HT-29 (cell line): ENCODE results near the gene CPNE2. TPM values are rescaled to one million over a fixed set of nuclear protein-coding genes. Genes with fewer than 3 reads are reported as not detected.
"Not testable (repeated sequence)": the region's sequence is repeated elsewhere in the genome, so short reads cannot be mapped to it uniquely, and the experiment has no call there.

Source experiments
- DNase-seq: peaks from one replicate; pipeline ENCODE4 v3.0.0-alpha.2; 2015; ENCODE audit warnings: low spot score
- total RNA-seq: library from RNA; depleted of rRNA; stranded (reverse); fragments of >200 nt; shearing (Covaris generic); gene quantifications from 2 replicates; pipeline ENCODE4 v1.2.3, GENCODE V29; 2014; rRNA removed

The CPNE2 gene
- 40.5 and 44.2 TPM in 2 replicates for total RNA-seq

GRCh38 chr16:57091975-57092785 lies at the start of gene CPNE2:
Gene CPNE2, plus strand, starts transcription at chr16:57092583. Its CDS starts 18,160 bp downstream, at chr16:57110743.
- DNase-seq = peak; percentile 36

- no peak for DNase-seq
These were observed 49.1 kb upstream of the CPNE2 start for GRCh38 chr16:57043248-57043647.

- DNase-seq = no peak
These were observed 47.3 kb upstream of the CPNE2 start for GRCh38 chr16:57044931-57045693.

- DNase-seq = peak; percentile 59
These were observed 46.5 kb upstream of the CPNE2 start for GRCh38 chr16:57045694-57046381.

DNA sequence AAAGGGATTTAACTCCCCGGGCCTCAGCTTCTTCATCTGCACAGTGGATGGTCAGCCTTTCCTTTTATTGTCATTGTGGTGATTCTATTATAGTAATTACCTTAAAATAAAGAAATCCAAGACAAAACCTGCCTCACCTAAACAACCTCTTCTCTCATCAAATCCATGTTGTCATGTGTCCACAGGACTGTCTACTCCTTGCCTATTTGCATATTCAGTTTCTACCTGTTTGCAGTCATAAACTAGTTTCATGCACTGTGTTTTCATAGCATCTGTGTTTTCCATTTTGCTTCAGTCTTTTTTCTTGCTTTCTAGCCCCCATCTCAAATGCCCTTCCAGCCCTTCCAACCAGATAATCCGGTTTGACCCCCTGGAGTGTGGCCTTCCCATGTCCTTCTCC lies 44.3 kb upstream of the CPNE2 start:
- DNase-seq = no peak

DNA sequence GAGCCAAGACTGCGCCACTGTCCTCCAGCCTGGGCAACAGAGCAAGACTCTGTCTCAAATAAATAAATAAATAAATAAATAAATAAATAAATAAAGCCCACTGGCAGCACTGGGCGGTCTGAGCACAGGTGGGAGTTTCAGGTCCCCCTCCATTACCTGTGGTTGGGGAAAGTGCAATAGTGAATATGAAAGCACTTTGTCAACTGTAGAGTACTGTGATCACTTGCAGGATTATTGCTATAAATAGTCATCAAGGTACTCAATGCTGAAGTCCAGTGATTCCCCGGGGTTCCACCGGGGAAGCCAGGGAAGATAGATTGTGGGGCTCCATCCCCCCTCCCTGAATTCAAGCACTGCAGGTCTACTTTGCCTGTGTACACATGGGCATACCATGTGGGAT lies 42.7 kb upstream of the CPNE2 start:
- DNase-seq = no peak

DNA sequence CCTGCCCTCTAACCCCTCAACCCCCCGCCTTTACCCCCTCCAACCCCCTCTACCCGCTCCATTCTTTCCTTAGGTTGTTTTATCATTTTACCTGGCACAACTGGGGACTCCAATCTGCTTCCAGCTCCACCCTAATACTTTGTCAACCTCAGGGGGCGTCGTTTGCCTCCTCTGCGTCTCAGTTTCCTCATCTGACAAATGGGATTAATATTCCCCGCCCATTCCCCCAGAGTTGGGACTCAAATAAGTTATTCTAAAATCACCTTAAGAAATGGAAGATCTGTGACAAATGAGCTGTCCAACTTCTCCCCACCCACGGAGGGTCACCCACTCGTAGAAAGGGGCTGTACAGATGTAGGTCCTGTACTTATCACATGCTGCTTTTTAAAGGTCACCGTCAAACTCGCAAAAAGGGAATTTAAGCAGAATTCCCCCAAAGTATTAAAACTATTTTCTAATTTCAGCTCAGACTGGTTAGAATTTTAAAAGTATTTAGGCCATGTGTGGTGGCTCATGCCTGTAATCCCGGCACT lies 40.6 kb upstream of the CPNE2 start:
- no peak for DNase-seq

GRCh38 chr16:57053206-57053605 lies 39.2 kb upstream of the CPNE2 start:
- DNase-seq = no peak

DNA sequence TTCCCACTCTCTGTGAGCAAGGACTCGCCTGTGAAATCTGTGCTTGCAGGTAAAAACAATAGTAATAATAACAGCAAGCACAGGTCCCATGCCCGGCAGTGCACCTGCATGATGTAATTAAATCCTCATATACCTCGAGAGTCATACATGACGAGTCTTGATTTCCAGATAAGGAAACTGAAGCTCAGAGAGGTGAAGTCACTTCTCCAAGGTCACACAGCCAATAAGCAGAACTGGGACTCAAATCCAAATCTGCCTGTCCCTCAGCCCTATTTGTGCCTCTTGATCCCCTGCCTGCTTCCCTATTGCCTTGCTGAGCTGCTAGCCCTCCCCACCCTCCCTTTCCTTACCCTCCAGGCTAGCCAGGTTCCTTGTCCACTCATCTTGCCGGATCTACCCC lies 38.0 kb upstream of the CPNE2 start:
- DNase-seq = no peak

GRCh38 chr16:57054771-57055170 lies 37.6 kb upstream of the CPNE2 start:
- no peak for DNase-seq

- DNase-seq = no peak
These were observed 36.7 kb upstream of the CPNE2 start for GRCh38 chr16:57055671-57056070.

- no peak for DNase-seq
These were observed 34.0 kb upstream of the CPNE2 start for GRCh38 chr16:57058291-57058861.

- no peak for DNase-seq
These were observed 31.9 kb upstream of the CPNE2 start for GRCh38 chr16:57060323-57061083.

GRCh38 chr16:57061084-57061905 lies 31.1 kb upstream of the CPNE2 start:
- peak; percentile 40 for DNase-seq

- DNase-seq = no peak
These were observed 30.1 kb upstream of the CPNE2 start for GRCh38 chr16:57062329-57062728.

GRCh38 chr16:57063189-57063588 lies 29.2 kb upstream of the CPNE2 start:
- not testable (repeated sequence) for DNase-seq

- no peak for DNase-seq
These were observed 27.4 kb upstream of the CPNE2 start for GRCh38 chr16:57064995-57065394.

- DNase-seq = no peak
These were observed 25.8 kb upstream of the CPNE2 start for GRCh38 chr16:57066625-57067024.

- no peak for DNase-seq
These were observed 25.0 kb upstream of the CPNE2 start for GRCh38 chr16:57067347-57067746.

DNA sequence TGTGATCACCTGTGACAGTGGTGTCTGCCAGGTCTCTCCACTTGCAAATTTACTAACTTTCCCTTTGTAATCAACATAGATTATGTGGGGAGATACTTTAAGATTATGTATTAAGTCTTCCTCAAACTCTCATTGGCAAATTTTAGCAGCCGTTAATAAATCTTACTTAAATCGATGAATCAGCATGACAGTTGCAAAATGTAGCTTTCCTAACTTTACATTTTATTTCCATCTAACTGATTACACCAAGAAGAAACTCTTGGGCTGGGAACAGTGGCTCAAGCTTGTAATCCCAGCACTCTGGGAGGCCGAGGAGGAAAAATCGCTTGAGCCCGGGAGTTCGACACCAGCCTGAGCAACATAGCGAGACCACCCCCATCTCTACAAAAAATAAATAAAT lies 23.3 kb upstream of the CPNE2 start:
- DNase-seq = no peak
